ENCODE data around the gene TMEM200A.

Gene TMEM200A

GRCh38 chr6:130423044-130423443, 57.2 kb downstream of the TMEM200A start:
- DNase-seq (ENCODE audit: low read depth in 3 of 3), result no peak

- no peak for DNase-seq (ENCODE audit: low read depth in 3 of 3)
These were observed 58.9 kb downstream of the TMEM200A start for GRCh38 chr6:130424710-130425109.

- DNase-seq (ENCODE audit: low read depth in 3 of 3), result no peak
These were observed 59.7 kb downstream of the TMEM200A start for GRCh38 chr6:130425537-130425936.

GRCh38 chr6:130426066-130426721, 60.4 kb downstream of the TMEM200A start:
- DNase-seq (ENCODE audit: low read depth in 3 of 3), result no peak

GRCh38 chr6:130431346-130431852, 65.6 kb downstream of the TMEM200A start:
- DNase-seq (ENCODE audit: low read depth in 3 of 3), result no peak

GRCh38 chr6:130432838-130433237, 67.0 kb downstream of the TMEM200A start:
- DNase-seq (ENCODE audit: low read depth in 3 of 3), result no peak

- no peak for DNase-seq (ENCODE audit: low read depth in 3 of 3)
These were observed 68.5 kb downstream of the TMEM200A start for GRCh38 chr6:130434174-130434873.

- no peak for DNase-seq (ENCODE audit: low read depth in 3 of 3)
These were observed 69.4 kb downstream of the TMEM200A start for GRCh38 chr6:130435181-130435580.

- no peak for DNase-seq (ENCODE audit: low read depth in 3 of 3)
These were observed 72.1 kb downstream of the TMEM200A start for GRCh38 chr6:130437961-130438360.

GRCh38 chr6:130447374-130447773, 81.6 kb downstream of the TMEM200A start:
- DNase-seq (ENCODE audit: low read depth in 3 of 3), result no peak

- DNase-seq (ENCODE audit: low read depth in 3 of 3), result no peak
These were observed 86.5 kb downstream of the TMEM200A start for GRCh38 chr6:130452336-130452735.

GRCh38 chr6:130453230-130453629, 87.4 kb downstream of the TMEM200A start:
- no peak for DNase-seq (ENCODE audit: low read depth in 3 of 3)

GRCh38 chr6:130457605-130458004, 91.8 kb downstream of the TMEM200A start:
- no peak for DNase-seq (ENCODE audit: low read depth in 3 of 3)

- DNase-seq (ENCODE audit: low read depth in 3 of 3), result no peak
These were observed 93.5 kb downstream of the TMEM200A start for GRCh38 chr6:130459316-130459715.

GRCh38 chr6:130460934-130461333, 95.1 kb downstream of the TMEM200A start:
- no peak for DNase-seq (ENCODE audit: low read depth in 3 of 3)

GRCh38 chr6:130466052-130466747, 100.4 kb downstream of the TMEM200A start:
- DNase-seq (ENCODE audit: low read depth in 3 of 3), result no peak

- DNase-seq (ENCODE audit: low read depth in 3 of 3), result no peak
These were observed 100.9 kb downstream of the TMEM200A start for GRCh38 chr6:130466748-130467061.

- no peak for DNase-seq (ENCODE audit: low read depth in 3 of 3)
These were observed 101.6 kb downstream of the TMEM200A start for GRCh38 chr6:130467146-130468050.

GRCh38 chr6:130470766-130471165, 104.9 kb downstream of the TMEM200A start:
- no peak for DNase-seq (ENCODE audit: low read depth in 3 of 3)

- DNase-seq (ENCODE audit: low read depth in 3 of 3), result no peak
These were observed 108.1 kb downstream of the TMEM200A start for GRCh38 chr6:130473886-130474285.

- DNase-seq (ENCODE audit: low read depth in 3 of 3), result no peak
These were observed 117.0 kb downstream of the TMEM200A start for GRCh38 chr6:130482645-130483390.
